ENCODE data around the gene LYAR.

Gene LYAR

DNA sequence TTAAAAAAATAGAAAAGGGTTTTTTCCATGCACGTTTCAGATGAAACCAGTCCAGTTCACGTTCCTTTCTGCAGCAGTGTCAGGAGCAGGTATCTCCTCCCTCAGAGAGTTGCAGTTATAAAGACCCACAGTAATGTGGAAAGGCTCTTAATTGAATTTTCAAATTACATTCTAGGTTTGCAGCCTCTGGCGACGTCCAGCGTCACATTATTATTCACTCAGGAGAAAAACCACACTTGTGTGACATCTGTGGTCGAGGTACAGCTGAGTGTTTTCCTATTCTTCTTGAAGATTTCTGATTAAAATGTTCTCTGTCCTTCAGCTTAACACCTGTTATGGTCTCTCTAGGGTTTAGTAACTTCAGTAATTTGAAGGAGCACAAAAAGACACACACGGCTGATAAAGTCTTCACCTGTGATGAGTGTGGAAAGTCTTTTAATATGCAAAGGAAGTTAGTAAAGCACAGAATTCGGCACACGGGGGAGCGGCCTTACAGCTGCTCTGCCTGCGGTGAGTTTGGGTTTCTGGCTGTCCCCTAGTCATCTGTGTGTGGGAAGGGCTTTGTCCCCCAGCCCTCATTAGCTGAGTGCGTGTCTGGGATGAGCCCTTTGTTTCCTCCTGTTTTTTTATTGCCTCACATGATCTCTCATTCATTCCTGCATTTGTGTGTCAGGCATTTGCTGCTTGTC is 25.7 kb upstream of the LYAR start:
- no peak for DNase-seq

DNA sequence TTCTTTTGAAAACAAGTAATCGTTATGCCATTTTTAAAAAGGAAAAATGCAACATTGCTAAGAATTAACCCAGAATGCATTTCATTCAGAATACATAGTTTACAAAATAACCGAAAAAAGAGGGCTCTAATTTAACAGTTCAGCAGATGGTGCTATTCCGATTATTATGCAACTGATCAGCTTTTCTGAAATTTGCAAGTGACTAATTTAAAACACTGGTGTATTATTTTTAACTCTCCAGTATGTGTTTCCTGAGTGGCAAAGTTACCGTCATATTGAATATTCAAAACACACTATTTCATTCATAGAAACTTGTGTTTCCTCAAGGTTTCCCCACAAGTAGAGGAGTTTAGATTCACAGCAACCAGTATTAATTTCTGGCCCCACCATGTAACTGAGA is 21.2 kb upstream of the LYAR start:
- no peak for DNase-seq

DNA sequence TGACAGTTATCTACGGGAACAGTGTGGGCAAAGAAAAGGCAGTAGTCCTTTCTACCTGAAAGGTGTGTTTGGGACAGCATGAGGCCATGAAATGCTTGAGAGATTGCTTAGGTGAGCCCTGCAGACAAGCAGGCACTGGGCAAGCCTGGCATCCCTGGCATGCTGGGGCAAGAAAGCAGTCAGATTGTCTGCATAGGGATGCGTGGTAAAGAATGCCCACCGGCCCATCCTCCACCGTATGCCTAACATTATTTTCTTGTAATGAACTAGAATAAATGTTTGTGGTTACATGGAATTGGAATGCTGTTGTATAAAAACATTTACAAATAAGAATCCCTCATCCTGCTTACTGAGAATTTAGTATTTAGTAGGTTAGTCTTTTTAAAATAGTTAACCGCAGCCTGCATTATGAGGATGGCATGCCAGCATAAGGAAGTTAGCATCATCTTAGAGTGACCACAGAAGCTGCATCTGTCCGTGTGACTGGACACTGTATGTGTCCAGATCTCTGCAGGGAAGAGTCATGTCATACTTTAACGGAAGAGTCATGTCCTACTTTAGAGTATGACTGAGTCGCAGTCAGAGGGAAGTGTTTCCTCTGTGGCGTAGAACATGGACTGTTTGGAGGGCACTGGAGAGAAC is 19.0 kb upstream of the LYAR start:
- DNase-seq, result no peak

- DNase-seq, result no peak
These were observed 17.0 kb upstream of the LYAR start for GRCh38 chr4:4306920-4307319.

DNA sequence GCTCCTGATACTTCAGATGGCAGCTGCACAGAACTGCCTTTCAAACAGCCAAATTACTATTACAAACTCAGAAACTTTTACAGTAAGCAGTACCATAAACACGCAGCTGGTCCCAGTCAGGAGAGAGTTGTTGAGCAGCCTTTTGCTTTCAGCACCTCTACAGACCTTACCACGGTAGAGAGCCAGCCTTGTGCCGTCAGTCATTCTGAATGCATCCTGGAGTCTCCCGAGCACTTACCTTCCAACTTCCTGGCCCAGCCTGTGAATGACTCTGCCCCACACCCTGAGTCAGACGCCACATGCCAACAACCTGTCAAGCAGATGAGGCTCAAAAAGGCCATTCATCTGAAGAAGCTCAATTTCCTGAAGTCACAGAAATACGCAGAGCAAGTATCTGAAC is 12.5 kb upstream of the LYAR start:
- DNase-seq, result no peak

DNA sequence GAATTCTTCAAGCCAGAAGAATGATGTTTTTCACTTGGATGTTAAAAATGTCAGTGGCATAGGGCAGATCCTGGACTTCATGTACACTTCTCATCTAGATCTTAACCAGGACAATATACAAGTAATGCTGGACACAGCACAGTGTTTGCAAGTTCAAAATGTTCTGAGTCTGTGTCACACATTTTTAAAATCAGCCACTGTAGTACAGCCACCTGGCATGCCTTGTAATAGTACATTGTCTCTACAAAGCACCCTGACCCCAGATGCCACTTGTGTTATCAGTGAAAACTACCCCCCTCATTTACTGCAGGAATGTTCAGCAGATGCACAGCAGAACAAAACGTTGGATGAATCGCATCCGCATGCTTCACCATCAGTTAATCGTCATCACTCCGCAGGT is 12.0 kb upstream of the LYAR start:
- DNase-seq, result no peak

- no peak for DNase-seq
These were observed 9.1 kb upstream of the LYAR start for GRCh38 chr4:4299006-4299405.

- no peak for DNase-seq
These were observed 6.4 kb upstream of the LYAR start for GRCh38 chr4:4296283-4296846.

DNA sequence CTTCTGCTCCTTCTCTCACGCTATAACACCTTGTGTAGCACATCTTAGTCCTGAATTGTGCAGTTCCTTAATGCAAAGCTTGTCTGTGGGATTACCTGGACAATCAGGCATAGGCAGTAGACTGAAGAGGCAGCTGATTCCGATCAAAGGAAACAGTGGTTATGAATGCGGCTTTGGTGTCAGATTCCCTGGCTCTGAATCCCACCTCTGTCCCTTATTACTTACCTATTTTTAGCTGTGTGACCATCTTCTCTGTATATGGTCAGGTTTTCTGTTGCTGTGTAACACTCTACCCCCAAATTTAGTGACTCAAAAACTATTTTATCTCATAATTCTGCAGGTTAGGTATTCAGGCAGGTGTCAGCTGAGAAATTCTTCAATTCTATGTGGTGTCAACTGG is 3.3 kb upstream of the LYAR start:
- no peak for DNase-seq

DNA sequence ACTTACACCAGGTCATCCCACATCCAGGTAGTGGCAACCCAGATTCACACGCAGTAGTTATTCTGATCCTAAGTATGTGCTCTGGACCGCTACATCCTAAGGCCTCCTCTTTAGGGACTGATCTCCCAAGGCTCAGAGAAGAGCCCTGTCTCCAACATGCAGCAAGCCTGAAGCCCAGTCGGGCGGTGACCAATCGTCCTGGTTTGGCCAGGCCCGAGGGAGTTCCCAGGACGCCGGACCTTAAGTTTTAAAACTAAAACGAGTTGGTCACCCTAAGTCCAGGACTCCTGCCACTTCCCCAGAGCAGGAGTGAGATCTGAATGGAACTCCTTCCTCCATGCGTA is 385 bp downstream of the LYAR start:
- DNase-seq, result no peak

DNA sequence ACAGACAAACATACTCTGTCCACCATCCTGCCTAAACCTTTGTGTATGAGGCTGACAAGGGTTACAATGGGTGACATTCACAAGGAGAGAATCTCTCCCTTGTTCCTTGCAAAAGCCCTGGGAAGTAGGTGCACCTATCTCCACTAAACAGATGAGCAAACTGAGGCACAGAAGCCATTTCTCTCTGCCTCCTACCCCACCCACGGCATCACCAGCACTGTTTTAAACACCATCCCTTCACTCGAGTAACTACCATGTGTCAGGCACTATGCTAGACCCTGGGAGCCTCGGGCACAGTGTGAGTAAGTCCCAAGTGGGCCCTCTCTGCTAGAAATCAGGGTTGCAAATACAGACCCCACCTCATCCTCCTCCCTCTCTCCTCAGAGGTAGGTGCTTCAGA is 899 bp downstream of the LYAR start:
- DNase-seq, result no peak

DNA sequence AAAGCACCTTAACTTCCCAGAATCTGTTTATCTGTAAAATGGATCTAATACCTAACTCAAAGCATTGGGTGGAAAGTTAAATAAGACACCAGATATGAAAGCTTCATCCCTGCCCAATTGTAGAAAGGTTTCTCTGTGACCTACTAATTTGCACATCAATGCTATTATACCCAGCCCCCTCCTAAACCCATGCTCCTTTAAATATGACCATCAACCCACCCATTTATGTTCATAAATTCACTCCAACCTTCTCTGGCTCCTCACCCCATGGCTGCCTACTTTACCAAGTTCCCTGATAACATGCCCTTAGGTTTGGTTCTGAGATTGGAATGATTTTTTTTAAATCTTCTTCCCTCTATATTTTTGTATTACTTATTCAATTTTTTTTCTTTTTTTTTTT is 1.9 kb downstream of the LYAR start:
- DNase-seq, result no peak

DNA sequence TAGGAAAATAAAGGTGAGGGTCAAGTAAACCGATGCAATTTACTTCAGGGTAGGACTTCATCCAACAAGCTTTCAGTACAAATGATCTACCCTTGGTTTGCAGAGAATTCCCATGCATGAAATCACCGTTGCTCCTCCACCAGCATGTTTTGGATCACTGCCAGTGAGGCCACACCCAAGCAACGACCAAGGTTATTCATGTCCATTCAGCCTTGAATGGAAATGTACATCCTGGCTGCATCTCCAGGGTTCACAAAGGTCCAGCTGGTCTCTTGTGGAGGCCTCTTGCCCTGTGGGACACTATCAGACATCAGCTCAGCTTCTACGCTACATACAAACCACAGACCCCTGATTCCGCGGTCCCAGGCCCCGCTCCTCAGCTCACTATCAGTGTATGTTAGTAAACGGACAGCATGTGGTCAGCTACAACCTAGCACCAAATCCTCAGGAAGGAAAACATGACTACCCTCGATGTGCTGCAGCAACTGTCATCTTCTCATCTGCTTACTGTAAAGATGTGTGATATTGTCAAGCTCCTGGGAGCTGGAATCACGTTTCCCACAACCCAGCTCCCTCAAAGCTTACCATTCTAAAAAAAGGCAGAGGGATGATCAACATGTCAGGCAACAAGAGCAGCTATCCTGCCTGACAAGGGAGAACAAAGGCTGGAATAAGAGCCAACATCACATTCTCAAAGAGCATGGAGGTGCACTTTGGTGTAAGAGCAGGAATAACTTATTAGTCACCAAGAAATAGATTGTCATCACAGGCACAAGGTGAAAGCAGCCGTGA is 4.9 kb downstream of the LYAR start:
- no peak for DNase-seq

- no peak for DNase-seq
These were observed 8.2 kb downstream of the LYAR start for GRCh38 chr4:4281787-4282186.

DNA sequence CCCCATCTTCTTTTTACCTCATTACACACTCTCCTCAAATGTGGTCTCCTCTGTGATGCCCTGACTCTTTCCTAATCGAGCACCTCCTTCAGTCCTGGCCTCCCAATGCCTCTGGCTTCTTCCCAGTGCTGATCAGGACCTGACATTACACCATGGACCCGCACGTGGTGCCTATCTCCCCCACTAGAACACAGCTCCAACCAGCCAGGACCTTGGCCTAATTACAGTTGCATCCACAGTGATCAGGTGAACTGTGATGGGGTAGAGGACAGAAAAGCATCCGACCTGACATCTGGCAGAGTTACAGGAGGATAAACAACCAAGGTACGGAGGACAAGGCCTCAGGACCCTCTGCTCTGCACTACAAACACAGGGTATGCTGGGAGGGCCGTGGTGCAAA is 12.4 kb downstream of the LYAR start:
- DNase-seq, result no peak

- DNase-seq, result no peak
These were observed 15.7 kb downstream of the LYAR start for GRCh38 chr4:4274226-4274625.

DNA sequence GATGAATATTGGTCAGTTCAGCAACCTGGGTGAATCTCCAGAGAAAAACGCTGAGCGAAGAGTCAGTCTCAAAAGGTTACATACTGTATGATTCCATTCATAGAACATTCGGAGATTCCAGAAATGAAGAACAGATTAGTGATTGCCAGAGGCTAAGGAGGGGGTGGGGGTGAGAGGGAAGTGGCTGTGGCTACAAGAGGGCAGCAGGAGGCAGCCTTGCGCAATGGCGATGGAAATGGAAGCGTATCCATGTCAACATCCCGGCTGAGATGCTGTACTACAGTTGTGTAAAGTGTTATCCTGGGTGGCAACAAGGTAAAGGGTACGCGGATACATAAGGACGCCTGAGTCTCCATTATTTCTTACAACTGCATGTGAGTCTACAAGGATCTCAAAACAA is 18.0 kb downstream of the LYAR start:
- DNase-seq, result no peak

DNA sequence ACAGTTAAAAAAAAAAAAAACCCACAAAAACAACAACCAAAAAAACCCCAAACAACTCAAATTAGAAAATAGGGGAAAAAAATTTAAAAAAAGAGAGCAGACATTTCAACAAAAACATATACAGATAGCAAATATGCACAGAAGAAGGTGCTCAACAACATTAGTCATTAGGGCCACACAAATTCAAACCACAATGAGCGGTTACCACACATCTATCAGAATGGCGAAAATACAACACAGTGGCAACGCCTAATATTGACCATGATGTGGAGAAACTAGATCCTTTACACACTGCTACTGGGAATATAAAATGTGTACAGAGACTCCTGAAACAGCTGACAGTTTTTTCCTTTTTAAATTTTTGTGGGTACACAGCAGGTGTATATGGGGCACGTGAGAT is 19.4 kb downstream of the LYAR start:
- no peak for DNase-seq

GRCh38 chr4:4269856-4270255 is 20.1 kb downstream of the LYAR start:
- no peak for DNase-seq

- DNase-seq, result no peak
These were observed 20.6 kb downstream of the LYAR start for GRCh38 chr4:4269331-4269731.

GRCh38 chr4:4268776-4269175 is 21.2 kb downstream of the LYAR start:
- no peak for DNase-seq

DNA sequence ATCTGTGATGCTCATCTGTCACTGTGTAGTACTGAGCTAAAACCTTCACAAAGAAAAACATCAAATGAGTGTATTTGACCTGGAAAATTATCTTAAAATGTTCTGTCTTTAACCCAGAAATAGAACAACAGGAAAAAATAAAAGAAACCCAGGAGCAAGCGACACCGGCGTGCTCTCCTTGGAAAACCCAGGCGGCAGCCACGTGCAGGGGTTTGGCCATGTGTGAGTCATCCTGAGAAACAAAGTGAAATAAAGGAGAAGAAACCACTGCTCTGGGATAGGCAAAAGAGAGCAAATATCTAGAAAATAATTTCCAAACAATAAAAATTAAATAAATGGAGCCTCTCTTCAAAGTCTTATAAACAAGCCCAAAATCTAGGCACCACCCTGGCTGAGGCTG is 22.0 kb downstream of the LYAR start:
- DNase-seq, result no peak

DNA sequence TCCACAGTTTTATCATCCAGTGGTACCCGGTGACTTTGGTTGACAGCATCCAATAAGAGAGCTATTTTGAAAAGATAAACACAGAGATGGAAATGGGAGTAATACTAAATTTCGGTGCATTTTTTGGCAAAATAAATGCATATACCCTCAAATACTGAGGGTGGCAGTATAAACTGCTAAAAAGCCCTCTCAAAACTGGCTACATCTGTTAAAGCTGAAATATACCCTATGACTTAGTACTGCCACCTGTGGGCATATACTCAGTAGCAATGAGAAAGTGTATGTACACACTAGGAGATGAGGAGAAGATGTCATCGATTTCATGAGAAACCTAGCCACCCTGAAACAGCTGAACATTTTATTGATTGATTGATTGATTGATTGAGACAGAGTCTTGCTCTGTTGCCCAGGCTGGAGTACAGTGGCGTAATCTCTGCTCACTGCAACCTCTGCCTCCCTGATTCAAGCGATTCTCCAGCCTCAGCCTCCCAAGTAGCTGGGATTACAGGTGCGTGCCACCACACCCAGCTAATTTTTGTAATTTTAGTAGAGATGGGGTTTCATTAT is 29.7 kb downstream of the LYAR start:
- DNase-seq, result no peak
